Neural cell (in vitro differentiated cells): ENCODE results near the gene ANKFY1.

Experiments
- EP300 ChIP-seq: fragments of 450-650 bp; conservative IDR thresholded peaks from 2 replicates; pipeline ENCODE4 v1.6.1; 2014; ENCODE audit warnings: antibody characterized with exemption, mild to moderate bottlenecking, moderate library complexity; ENCODE audit not compliant: poor library complexity, severe bottlenecking
- EZH2 ChIP-seq: fragments of 200-600, 300-800 bp; shearing (Covaris generic), sonication (generic); IDR thresholded peaks from 2 replicates; pipeline ENCODE4 v1.6.1; 2014; ENCODE audit warnings: antibody characterized with exemption, low read length, borderline replicate concordance, mild to moderate bottlenecking; ENCODE audit not compliant: insufficient read depth, poor library complexity, severe bottlenecking
- MXI1 ChIP-seq: fragments of 450-650 bp; conservative IDR thresholded peaks from 2 replicates; pipeline ENCODE4 v1.6.1; 2014; ENCODE audit warnings: antibody characterized with exemption, mild to moderate bottlenecking; ENCODE audit not compliant: poor library complexity, severe bottlenecking
- POLR2AphosphoS5 ChIP-seq: IDR thresholded peaks from 2 replicates; pipeline ENCODE4 v1.6.1; 2012
- RAD21 ChIP-seq: fragments of 450-650 bp; conservative IDR thresholded peaks from 2 replicates; pipeline ENCODE4 v1.6.1; 2014; ENCODE audit warnings: antibody characterized with exemption, mild to moderate bottlenecking, moderate library complexity
- SMC3 ChIP-seq: fragments of 450-650 bp; conservative IDR thresholded peaks from 2 replicates; pipeline ENCODE4 v1.6.1; 2014; ENCODE audit warnings: antibody characterized with exemption, mild to moderate bottlenecking, moderate library complexity; ENCODE audit not compliant: poor library complexity
- TAF1 ChIP-seq: IDR thresholded peaks from 2 replicates; pipeline ENCODE4 v1.6.1; 2012; ENCODE audit warnings: low read depth
- TF ChIP-seq, protein P1 (sequence below): fragments of 450-650 bp; IDR thresholded peaks from 2 replicates; pipeline ENCODE4 v1.5.1; 2014; ENCODE audit warnings: antibody characterized with exemption, mild to moderate bottlenecking, moderate library complexity; ENCODE audit not compliant: poor library complexity, severe bottlenecking
- TF ChIP-seq, protein P2 (sequence below): IDR thresholded peaks from 2 replicates; pipeline ENCODE4 v1.6.1; 2012; ENCODE audit warnings: borderline replicate concordance

DNA sequence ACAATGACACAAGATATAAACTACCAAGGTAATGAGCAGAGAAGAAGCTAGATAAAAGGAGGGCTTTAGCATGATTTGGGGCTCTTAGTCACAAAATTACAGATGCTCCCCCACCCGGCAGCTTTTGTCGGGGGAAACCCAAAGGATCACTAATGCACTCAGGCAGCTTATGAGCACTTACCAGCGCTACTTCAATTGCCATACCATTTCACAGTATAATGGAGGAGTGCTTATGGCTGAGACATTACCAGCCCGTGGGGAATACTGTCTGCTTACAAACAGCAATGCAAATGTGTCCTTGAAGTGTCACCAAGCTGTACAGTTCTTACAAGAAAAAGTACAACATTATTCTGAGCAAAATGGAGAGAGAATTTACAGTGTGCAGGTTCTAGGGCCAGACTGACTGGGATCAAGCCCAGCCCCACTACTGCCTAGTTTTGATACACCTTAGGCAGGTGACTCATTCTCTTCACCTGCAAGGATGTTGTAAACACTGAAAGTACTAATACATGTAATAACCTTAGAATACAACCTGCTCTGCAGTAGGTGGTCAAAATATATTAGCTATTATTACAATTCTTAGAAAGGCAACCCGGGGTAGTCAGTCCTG, 16.3 kb downstream of the ANKFY1 start:
- TF ChIP-seq, protein P1, sequence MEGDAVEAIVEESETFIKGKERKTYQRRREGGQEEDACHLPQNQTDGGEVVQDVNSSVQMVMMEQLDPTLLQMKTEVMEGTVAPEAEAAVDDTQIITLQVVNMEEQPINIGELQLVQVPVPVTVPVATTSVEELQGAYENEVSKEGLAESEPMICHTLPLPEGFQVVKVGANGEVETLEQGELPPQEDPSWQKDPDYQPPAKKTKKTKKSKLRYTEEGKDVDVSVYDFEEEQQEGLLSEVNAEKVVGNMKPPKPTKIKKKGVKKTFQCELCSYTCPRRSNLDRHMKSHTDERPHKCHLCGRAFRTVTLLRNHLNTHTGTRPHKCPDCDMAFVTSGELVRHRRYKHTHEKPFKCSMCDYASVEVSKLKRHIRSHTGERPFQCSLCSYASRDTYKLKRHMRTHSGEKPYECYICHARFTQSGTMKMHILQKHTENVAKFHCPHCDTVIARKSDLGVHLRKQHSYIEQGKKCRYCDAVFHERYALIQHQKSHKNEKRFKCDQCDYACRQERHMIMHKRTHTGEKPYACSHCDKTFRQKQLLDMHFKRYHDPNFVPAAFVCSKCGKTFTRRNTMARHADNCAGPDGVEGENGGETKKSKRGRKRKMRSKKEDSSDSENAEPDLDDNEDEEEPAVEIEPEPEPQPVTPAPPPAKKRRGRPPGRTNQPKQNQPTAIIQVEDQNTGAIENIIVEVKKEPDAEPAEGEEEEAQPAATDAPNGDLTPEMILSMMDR, result no peak
- TF ChIP-seq EP300, result peak; percentile 88
- no peak for TF ChIP-seq EZH2
- TF ChIP-seq MXI1, result peak; percentile 54
- no peak for TF ChIP-seq RAD21
- TF ChIP-seq, protein P2, sequence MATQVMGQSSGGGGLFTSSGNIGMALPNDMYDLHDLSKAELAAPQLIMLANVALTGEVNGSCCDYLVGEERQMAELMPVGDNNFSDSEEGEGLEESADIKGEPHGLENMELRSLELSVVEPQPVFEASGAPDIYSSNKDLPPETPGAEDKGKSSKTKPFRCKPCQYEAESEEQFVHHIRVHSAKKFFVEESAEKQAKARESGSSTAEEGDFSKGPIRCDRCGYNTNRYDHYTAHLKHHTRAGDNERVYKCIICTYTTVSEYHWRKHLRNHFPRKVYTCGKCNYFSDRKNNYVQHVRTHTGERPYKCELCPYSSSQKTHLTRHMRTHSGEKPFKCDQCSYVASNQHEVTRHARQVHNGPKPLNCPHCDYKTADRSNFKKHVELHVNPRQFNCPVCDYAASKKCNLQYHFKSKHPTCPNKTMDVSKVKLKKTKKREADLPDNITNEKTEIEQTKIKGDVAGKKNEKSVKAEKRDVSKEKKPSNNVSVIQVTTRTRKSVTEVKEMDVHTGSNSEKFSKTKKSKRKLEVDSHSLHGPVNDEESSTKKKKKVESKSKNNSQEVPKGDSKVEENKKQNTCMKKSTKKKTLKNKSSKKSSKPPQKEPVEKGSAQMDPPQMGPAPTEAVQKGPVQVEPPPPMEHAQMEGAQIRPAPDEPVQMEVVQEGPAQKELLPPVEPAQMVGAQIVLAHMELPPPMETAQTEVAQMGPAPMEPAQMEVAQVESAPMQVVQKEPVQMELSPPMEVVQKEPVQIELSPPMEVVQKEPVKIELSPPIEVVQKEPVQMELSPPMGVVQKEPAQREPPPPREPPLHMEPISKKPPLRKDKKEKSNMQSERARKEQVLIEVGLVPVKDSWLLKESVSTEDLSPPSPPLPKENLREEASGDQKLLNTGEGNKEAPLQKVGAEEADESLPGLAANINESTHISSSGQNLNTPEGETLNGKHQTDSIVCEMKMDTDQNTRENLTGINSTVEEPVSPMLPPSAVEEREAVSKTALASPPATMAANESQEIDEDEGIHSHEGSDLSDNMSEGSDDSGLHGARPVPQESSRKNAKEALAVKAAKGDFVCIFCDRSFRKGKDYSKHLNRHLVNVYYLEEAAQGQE, result peak; percentile 74
- no peak for TF ChIP-seq TAF1
- peak; percentile 100 for TF ChIP-seq POLR2AphosphoS5
- TF ChIP-seq SMC3, result peak; percentile 16
